ENCODE data around the gene ATRNL1. TPM values are rescaled to one million over a fixed set of nuclear protein-coding genes. Genes with fewer than 3 reads are reported as not detected.

Gene ATRNL1
- total RNA-seq, 4 donors from 2014 or later: 0.44 to 1.4 (median 1.1) TPM

DNA sequence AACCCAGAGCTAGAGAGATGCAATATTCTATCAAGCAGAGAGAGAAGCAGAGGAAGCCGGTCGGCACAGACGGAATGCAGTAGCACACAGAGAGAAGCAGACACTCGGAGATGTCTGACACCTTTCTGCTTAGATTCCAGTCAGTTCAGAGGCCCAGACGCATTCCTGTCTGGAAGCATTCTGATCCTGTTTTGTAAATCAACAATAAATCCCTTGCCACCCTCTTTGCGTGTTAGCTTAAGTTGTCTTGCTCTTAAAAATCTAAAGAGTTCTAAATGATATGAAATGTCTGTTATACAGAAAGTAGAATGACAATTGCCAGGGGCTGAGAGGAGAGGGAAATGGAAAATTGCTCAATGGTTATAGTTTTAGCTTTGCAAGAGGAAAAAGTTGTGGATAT is 27.4 kb upstream of the ATRNL1 start:
- DNase-seq (ENCODE audit: low spot score in 2 of 2): no peak
- no peaks in the 10 kb centered on the region for H3K36me3 ChIP-seq
- H3K27ac ChIP-seq: no peak overlapping the region
- no peak for TF ChIP-seq POLR2AphosphoS5 (IDR thresholded peaks at IDR 0.05)
- TF ChIP-seq POLR2A (IDR thresholded peaks at IDR 0.05): no peak
- TF ChIP-seq EP300 (IDR thresholded peaks at IDR 0.05): no peak
- TF ChIP-seq, protein P1, sequence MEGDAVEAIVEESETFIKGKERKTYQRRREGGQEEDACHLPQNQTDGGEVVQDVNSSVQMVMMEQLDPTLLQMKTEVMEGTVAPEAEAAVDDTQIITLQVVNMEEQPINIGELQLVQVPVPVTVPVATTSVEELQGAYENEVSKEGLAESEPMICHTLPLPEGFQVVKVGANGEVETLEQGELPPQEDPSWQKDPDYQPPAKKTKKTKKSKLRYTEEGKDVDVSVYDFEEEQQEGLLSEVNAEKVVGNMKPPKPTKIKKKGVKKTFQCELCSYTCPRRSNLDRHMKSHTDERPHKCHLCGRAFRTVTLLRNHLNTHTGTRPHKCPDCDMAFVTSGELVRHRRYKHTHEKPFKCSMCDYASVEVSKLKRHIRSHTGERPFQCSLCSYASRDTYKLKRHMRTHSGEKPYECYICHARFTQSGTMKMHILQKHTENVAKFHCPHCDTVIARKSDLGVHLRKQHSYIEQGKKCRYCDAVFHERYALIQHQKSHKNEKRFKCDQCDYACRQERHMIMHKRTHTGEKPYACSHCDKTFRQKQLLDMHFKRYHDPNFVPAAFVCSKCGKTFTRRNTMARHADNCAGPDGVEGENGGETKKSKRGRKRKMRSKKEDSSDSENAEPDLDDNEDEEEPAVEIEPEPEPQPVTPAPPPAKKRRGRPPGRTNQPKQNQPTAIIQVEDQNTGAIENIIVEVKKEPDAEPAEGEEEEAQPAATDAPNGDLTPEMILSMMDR (IDR thresholded peaks at IDR 0.05): no peak
- H3K4me3 ChIP-seq: no peak overlapping the region
- H3K27me3 ChIP-seq: peaks cover 9% of the 10 kb centered on the region
- no peaks in the 10 kb centered on the region for H3K9me3 ChIP-seq
- no peaks in the 10 kb centered on the region for H3K4me1 ChIP-seq
- WGBS: 67% methylated on average over 6 of the region's 6 CpGs

DNA sequence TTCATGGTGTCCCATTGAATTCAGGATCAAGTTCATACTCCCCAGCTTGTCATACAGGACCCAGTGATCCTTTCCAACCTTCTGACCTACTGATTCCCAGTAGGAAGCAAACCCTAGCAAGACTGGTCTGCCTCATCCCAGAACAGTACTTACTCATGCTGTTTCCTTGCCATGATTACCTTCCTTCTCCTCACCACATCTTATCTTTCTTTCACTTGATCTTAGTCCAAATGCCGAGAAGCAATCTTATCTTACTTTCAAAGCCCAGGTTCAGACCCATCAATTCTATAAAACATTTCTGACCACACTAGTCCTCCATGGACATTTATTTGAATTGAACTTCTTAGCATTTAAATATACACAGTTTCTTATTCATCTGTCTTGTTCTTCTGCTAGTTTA is 26.6 kb upstream of the ATRNL1 start:
- no peak overlapping the region for H3K4me3 ChIP-seq
- no peak for DNase-seq (ENCODE audit: low spot score in 2 of 2)
- peaks cover 5% of the 10 kb centered on the region for H3K27me3 ChIP-seq
- H3K4me1 ChIP-seq: no peaks in the 10 kb centered on the region
- 68% methylated on average over 1 of the region's 1 CpG for WGBS
- no peak for TF ChIP-seq POLR2AphosphoS5 (IDR thresholded peaks at IDR 0.05)
- TF ChIP-seq EP300 (IDR thresholded peaks at IDR 0.05): no peak
- no peak for TF ChIP-seq POLR2A (IDR thresholded peaks at IDR 0.05)
- TF ChIP-seq, protein P1 (IDR thresholded peaks at IDR 0.05): no peak
- no peak overlapping the region for H3K27ac ChIP-seq
- no peaks in the 10 kb centered on the region for H3K36me3 ChIP-seq
- no peaks in the 10 kb centered on the region for H3K9me3 ChIP-seq

DNA sequence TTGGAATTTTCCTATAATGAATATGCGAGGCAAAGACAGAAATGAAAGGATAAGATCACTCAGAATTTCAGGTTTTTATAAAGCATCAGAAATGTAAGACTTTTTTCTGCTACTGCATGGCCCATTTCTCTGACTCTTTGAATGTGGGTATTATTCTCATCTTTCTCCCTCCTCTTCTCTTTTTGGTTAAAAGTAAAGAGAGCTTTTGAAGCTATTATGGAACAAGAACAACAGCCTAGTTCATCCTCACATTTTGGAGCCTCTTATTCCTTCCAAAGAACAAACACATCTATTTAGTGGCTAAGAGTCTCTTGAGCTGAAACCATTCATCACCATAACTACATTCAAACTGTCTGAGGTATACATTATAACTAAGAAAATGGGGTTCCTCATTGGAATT is 19.4 kb upstream of the ATRNL1 start:
- WGBS: 75% methylated on average over 1 of the region's 1 CpG
- DNase-seq (ENCODE audit: low spot score in 2 of 2): no peak
- no peaks in the 10 kb centered on the region for H3K4me1 ChIP-seq
- H3K36me3 ChIP-seq: no peaks in the 10 kb centered on the region
- no peak overlapping the region for H3K4me3 ChIP-seq
- no peak overlapping the region for H3K27ac ChIP-seq
- H3K27me3 ChIP-seq: peaks cover 3% of the 10 kb centered on the region
- no peaks in the 10 kb centered on the region for H3K9me3 ChIP-seq
- TF ChIP-seq, protein P1 (IDR thresholded peaks at IDR 0.05): no peak
- TF ChIP-seq EP300 (IDR thresholded peaks at IDR 0.05): no peak
- no peak for TF ChIP-seq POLR2AphosphoS5 (IDR thresholded peaks at IDR 0.05)
- no peak for TF ChIP-seq POLR2A (IDR thresholded peaks at IDR 0.05)

DNA sequence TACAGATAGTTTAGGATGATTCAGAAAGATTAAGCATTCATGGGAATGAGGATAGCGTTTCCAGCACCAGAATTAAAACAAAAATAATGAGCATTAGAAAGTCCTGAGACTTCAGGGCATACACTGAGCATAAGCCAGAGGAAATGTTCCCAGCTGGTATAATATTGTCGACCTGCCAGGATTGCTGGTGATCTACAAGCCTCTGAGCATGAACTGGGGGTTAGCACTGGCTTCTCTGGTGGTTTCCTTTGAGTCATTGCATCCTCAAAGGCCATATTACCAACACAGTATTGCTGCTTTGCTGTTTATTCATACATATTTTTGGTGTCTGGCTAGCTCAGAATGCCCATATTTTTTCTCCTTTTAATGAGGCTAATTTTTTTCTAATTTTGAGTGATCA is 10.7 kb upstream of the ATRNL1 start:
- 24% methylated on average over 2 of the region's 2 CpGs for WGBS
- Histone ChIP-seq H3K27ac (no peak overlapping the region), H3K27me3 (no peaks in the 10 kb centered on the region), H3K4me1 (no peaks in the 10 kb centered on the region), H3K9me3 (no peaks in the 10 kb centered on the region), H3K36me3 (no peaks in the 10 kb centered on the region), H3K4me3 (no peak overlapping the region)
- TF ChIP-seq POLR2A (IDR thresholded peaks at IDR 0.05) (no peak), POLR2AphosphoS5 (IDR thresholded peaks at IDR 0.05) (no peak), EP300 (IDR thresholded peaks at IDR 0.05) (no peak)
- TF ChIP-seq, protein P1 (IDR thresholded peaks at IDR 0.05): no peak
- DNase-seq (ENCODE audit: low spot score in 2 of 2): no peak

DNA sequence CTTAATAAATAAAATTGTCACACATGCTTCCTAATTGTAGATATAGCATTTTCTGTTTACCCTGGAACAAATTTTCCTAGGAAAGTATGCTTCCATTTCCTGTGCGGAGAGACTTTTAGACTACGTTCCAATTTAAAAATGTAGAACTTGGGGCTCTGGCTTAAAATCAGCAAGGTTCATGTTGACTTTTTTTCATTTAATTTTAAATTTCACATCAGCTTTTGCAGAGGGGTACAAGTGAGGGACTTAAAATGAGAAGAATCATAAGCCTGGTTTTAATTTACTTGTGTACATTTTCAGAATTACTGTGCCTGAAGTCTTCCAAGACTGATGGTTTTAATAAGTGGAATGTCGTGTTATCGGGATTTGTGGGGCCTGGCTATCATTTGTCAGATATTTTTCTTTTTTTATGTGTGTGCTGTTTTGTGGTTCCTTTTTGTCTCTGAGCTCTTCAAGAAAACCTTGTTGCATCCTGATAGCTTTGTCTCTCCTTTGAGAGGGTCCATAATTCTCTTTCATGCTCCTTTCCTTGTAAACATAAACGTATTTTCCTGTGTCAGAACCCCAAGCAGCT is 8.8 kb upstream of the ATRNL1 start:
- no peak overlapping the region for H3K4me3 ChIP-seq
- no peaks in the 10 kb centered on the region for H3K27me3 ChIP-seq
- H3K36me3 ChIP-seq: no peaks in the 10 kb centered on the region
- TF ChIP-seq, protein P1 (IDR thresholded peaks at IDR 0.05): no peak
- no peak for TF ChIP-seq POLR2AphosphoS5 (IDR thresholded peaks at IDR 0.05)
- no peak for TF ChIP-seq EP300 (IDR thresholded peaks at IDR 0.05)
- no peak for TF ChIP-seq POLR2A (IDR thresholded peaks at IDR 0.05)
- H3K4me1 ChIP-seq: no peaks in the 10 kb centered on the region
- no peak for DNase-seq (ENCODE audit: low spot score in 2 of 2)
- WGBS: 64% methylated on average over 5 of the region's 5 CpGs
- no peak overlapping the region for H3K27ac ChIP-seq
- H3K9me3 ChIP-seq: no peaks in the 10 kb centered on the region

Measured in suprapubic skin (tissue), 4 donors.